ENCODE data around the gene VPS54.

Gene VPS54

DNA sequence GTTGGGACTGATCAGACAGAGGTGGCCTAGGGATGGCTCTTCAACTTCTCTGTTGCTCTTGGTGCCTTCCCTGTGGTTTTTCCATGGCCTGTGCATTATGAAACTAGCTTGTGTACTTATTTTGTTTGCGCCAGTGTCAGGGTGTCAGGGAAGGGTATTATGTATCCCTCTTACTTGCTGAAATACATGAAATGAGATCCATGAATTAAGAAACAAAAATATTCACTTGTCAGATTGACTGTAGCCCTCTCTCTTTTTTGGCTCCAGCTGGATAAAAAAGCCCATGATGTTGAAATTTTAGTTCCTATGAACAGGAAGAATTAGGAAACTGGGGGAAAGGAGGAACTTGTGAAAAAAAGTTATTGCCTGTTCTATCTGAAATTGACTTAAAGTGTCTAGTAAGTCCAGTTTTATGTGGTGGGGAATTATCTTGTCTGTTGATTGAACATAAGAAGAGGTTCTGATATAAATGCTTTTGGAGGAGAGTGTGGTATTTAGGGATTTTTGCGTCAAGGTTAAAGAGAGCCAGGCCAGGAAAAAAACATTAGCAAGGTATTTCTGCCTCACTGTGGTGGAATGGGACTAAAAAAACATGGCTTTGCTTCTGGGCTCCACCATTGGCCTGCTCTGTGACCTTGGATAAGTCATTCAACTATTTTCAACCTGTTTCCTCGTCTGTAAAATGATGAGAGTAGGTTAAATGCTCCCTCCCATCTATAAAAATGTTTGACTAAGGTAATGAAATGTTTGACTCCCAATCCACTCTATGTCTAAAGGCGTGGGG, 165.5 kb downstream of the VPS54 start:
- Histone ChIP-seq H3K9me3 (ENCODE audit: insufficient read depth, low read length) (no peaks in the 10 kb centered on the region), H3K4me2 (ENCODE audit: low read depth, low read length, poor library complexity, severe bottlenecking) (no peak overlapping the region), H3K27ac (ENCODE audit: low read depth, low read length) (no peak overlapping the region), H4K20me1 (ENCODE audit: low read depth, low read length) (peaks cover 16% of the 10 kb centered on the region; the same call in 1 of the 2 replicates), H3K4me3 (ENCODE audit: insufficient read depth, low read length, poor library complexity, severe bottlenecking) (no peak overlapping the region), H3F3A (ENCODE audit: insufficient read depth) (no peaks in the 10 kb centered on the region), H2AFZ (ENCODE audit: low read depth, low read length, severe bottlenecking) (no peak overlapping the region), H3K27me3 (ENCODE audit: low read length) (no peaks in the 10 kb centered on the region), H3K79me2 (ENCODE audit: insufficient read depth, low read length) (peaks cover 79% of the 10 kb centered on the region), H3K9ac (ENCODE audit: low read length) (no peak overlapping the region), H3K36me3 (ENCODE audit: low read length) (peaks cover 11% of the 10 kb centered on the region; the same call in 1 of the 2 replicates), H3K9me2 (replicated peaks; ENCODE audit: insufficient read depth, low read length) (no peaks in the 10 kb centered on the region)
- no peak for TF ChIP-seq EZH2phosphoT487 (conservative IDR thresholded peaks at IDR 0.05; ENCODE audit: low read length)
- TF ChIP-seq, protein P1, sequence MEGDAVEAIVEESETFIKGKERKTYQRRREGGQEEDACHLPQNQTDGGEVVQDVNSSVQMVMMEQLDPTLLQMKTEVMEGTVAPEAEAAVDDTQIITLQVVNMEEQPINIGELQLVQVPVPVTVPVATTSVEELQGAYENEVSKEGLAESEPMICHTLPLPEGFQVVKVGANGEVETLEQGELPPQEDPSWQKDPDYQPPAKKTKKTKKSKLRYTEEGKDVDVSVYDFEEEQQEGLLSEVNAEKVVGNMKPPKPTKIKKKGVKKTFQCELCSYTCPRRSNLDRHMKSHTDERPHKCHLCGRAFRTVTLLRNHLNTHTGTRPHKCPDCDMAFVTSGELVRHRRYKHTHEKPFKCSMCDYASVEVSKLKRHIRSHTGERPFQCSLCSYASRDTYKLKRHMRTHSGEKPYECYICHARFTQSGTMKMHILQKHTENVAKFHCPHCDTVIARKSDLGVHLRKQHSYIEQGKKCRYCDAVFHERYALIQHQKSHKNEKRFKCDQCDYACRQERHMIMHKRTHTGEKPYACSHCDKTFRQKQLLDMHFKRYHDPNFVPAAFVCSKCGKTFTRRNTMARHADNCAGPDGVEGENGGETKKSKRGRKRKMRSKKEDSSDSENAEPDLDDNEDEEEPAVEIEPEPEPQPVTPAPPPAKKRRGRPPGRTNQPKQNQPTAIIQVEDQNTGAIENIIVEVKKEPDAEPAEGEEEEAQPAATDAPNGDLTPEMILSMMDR (IDR thresholded peaks at IDR 0.05; ENCODE audit: insufficient read depth, low read length, poor library complexity, severe bottlenecking), result no peak

DNA sequence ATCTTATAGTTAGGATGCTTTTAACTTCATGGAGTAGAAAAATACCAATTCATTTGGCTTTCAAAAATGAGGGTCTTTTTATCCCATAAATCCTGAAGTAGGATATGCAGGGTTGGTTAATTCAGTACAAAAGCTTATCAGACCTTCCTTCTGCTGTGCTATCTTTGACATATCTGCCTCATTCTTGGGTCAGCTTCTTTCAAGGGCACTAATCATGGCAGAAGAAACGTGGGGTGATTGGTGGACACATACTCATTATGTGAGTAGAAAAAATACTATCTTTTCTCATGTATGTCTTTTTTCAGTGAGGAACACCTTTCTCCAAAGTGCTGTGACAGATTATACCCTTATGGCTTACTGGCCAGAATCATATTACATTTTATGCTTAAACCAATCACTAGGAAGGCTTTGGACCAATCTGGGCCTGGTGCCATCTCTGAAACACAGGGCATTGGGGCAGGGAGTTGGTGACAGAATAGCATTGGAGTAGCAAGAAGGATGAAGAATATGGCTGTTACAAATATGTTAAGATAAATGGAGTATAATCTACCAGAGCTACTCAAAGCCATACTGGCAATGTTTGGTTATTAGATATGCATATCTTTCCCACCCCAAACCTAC, 167.4 kb downstream of the VPS54 start:
- no peak for TF ChIP-seq EZH2phosphoT487 (conservative IDR thresholded peaks at IDR 0.05; ENCODE audit: low read length)
- TF ChIP-seq, protein P1 (IDR thresholded peaks at IDR 0.05; ENCODE audit: insufficient read depth, low read length, poor library complexity, severe bottlenecking), result no peak
- Histone ChIP-seq H3K27me3 (ENCODE audit: low read length) (no peaks in the 10 kb centered on the region), H2AFZ (ENCODE audit: low read depth, low read length, severe bottlenecking) (no peak overlapping the region), H3F3A (ENCODE audit: insufficient read depth) (no peaks in the 10 kb centered on the region), H3K36me3 (ENCODE audit: low read length) (peaks cover 3% of the 10 kb centered on the region; the same call in 1 of the 2 replicates), H3K79me2 (ENCODE audit: insufficient read depth, low read length) (peaks cover 98% of the 10 kb centered on the region), H3K4me3 (ENCODE audit: insufficient read depth, low read length, poor library complexity, severe bottlenecking) (no peak overlapping the region), H3K9ac (ENCODE audit: low read length) (no peak overlapping the region), H3K4me2 (ENCODE audit: low read depth, low read length, poor library complexity, severe bottlenecking) (no peak overlapping the region), H4K20me1 (ENCODE audit: low read depth, low read length) (peaks cover 18% of the 10 kb centered on the region; the same call in 1 of the 2 replicates), H3K27ac (ENCODE audit: low read depth, low read length) (no peak overlapping the region), H3K9me3 (ENCODE audit: insufficient read depth, low read length) (no peaks in the 10 kb centered on the region), H3K9me2 (replicated peaks; ENCODE audit: insufficient read depth, low read length) (no peaks in the 10 kb centered on the region)

DNA sequence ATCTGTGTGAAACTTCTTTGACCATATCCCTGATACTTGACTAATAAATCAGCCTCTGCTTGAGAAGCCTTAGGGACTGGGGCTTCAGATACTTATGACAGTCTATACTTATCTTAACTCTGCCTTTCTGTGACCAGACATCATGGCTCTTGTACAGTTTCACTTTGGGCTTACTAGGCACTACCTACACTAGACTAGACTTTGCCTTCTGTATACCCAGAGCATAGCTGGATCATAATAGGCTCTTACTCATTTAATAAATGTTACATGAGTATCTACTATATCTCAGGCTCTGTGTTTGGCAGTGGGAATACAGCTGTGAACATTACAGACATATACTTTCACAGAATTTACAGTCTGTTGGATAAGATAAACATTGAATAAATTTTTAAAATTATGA, 168.6 kb downstream of the VPS54 start:
- peaks cover 18% of the 10 kb centered on the region; the same call in 1 of the 2 replicates for H4K20me1 ChIP-seq (ENCODE audit: low read depth, low read length)
- TF ChIP-seq, protein P1 (IDR thresholded peaks at IDR 0.05; ENCODE audit: insufficient read depth, low read length, poor library complexity, severe bottlenecking), result no peak
- no peak for TF ChIP-seq EZH2phosphoT487 (conservative IDR thresholded peaks at IDR 0.05; ENCODE audit: low read length)
- peaks cover 99% of the 10 kb centered on the region for H3K79me2 ChIP-seq (ENCODE audit: insufficient read depth, low read length)
- no peaks in the 10 kb centered on the region for H3K27me3 ChIP-seq (ENCODE audit: low read length)
- H3K4me3 ChIP-seq (ENCODE audit: insufficient read depth, low read length, poor library complexity, severe bottlenecking), result no peak overlapping the region
- H3K4me2 ChIP-seq (ENCODE audit: low read depth, low read length, poor library complexity, severe bottlenecking), result no peak overlapping the region
- H2AFZ ChIP-seq (ENCODE audit: low read depth, low read length, severe bottlenecking), result no peak overlapping the region
- peaks cover 3% of the 10 kb centered on the region; the same call in 1 of the 2 replicates for H3K36me3 ChIP-seq (ENCODE audit: low read length)
- no peak overlapping the region for H3K27ac ChIP-seq (ENCODE audit: low read depth, low read length)
- H3F3A ChIP-seq (ENCODE audit: insufficient read depth), result no peaks in the 10 kb centered on the region
- H3K9me2 ChIP-seq (replicated peaks; ENCODE audit: insufficient read depth, low read length), result no peaks in the 10 kb centered on the region
- no peak overlapping the region for H3K9ac ChIP-seq (ENCODE audit: low read length)
- H3K9me3 ChIP-seq (ENCODE audit: insufficient read depth, low read length), result no peaks in the 10 kb centered on the region

All from SU-DHL-6 (cell line).